GM21528 (cell line): ENCODE results near the gene MAS1.

ENCODE experiments used
- ATAC-seq: cut with Tn5 transposase; IDR thresholded peaks from one replicate; pipeline ENCODE4 v1.9.1; 2021; ENCODE audit warnings: mild to moderate bottlenecking, moderate library complexity; ENCODE audit not compliant: unreplicated experiment, low FRiP score

The MAS1 gene

DNA sequence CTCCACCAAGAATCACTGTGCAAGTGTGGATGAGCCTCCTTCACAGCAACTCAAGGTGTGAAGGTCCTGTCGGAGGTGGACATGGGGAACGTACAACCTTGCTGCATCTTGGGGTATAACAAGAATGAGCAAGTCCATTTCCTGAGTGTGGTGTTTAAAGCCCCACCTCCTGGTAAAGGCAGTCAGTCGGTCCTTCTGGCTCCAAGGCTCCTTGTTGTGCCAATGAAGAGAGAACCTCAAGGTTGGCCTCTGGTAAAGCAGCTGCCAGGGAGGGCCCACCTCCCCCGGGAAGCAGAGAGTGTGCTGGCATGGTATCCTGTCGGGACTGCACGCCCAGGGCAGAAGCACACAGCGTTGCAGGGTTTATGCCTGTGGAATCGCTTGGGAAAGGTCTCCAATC is 12.4 kb upstream of the MAS1 start:
- ATAC-seq: no peak

GRCh38 chr6:159879856-159880255 is 10.9 kb upstream of the MAS1 start:
- no peak for ATAC-seq

- ATAC-seq: no peak
Observed at GRCh38 chr6:159880412-159880975, 10.3 kb upstream of the MAS1 start.

DNA sequence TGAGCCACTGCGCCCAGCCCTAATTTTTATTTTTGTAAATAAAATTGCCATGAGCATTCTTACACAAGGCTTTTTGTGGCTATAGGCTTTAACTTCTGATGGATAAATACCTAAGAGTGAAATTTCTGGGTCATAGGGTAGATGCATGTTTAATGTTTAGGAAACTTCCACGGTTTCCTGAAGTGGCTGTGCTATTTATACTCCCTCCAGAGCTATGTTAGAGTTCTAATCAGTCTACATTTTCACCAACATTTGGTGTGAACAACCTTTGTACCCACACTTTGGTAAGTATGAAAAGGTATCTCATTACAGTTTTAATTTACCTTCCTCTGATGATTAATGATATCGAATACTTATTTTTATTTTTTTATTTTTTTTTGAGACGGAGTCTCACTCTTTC is 6.1 kb upstream of the MAS1 start:
- no peak for ATAC-seq

DNA sequence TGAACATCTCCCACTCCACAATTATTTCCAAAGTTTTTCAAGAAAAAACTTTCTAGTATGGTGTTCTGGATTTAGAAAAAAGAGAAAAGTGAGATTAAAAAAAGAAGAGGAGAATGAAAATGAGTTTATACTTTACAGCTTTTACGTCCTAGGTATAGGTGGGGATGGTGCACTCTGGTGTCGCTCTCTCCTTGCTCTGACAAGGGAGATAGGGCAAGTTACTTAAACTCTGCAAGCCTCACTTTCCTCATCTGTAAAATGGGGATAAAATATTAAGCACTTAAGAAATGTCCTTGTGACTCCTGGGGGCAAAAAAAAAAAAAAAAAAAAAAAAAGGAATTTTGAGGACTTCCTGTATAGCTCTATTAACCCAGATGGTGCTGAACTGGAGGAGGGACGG is 4.5 kb upstream of the MAS1 start:
- no peak for ATAC-seq

DNA sequence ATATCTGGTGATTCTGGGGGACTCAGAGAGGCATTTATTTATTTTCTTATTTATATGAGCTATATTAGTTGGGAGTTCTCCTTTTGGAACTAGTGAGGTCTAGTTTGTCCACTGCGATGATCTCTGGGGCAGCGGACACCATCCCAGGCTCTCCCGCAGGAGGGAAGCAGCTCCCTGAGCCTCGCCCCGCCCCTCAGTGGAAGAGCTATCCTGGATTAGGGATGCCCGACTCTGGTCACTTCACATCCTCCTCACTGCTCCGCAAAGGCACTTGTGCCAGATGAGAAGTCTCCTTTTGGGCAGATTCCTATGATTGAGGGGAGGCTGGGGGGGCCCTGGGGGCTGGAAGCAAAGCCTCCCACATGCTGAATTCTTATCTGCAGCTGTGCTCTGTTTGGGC is 3.6 kb upstream of the MAS1 start:
- no peak for ATAC-seq

DNA sequence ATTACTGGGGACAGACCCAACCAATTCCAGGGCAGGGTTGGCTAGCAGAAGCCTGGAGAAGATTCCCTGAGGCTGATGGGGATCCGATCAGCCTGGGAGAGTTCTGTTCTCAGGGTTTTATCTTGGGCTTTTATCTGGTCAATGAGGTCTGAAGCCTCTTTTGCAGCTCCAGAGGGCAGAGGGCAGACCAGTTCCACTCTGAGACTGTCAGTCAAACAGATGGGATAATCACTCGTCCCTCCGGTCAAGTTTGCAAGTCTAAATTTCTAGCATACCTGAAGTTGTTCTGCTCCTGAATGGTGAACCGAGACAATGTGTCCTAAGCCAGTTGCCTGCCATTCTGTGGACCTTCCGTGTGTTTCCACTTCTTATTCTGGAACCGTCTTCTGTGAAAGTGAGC is 3.0 kb upstream of the MAS1 start:
- no peak for ATAC-seq

DNA sequence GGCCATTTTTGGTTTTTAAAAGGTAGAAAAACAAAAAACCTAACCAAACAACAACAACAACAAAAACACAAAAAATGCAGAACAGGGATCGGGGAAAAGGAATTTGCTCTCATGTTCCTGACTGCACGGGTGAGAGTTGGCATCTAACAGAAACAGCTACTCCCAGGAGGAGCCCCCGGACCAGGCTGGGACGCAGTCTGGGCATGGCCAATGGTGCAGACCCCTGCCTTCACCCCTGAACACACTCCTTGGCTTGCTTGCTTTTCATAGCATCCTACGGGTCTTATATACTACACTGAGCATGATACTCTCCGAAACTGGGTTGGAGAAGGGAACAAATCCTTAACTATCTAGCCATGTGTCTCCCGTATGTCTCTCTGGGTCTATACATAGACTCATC is 587 bp upstream of the MAS1 start:
- no peak for ATAC-seq

DNA sequence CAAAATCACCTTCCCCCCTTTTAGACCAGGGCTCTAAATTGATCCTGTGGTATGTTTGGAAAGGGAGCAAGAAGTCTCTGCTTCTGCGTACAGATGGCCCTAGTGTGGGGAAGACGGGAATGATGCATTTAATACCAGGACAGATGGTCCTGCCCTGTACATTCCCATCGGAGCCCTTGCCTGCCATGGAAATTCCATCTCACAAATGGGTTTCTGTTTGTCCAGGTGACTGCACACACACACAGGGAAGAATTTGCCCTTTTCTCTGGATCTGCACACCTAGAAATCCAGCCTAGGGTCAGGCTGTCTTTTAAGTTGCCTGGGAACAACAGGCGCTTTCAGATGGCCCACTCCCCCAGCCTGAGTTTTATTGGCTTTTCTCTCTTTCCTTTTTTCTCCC is 1.3 kb downstream of the MAS1 start:
- ATAC-seq: no peak

DNA sequence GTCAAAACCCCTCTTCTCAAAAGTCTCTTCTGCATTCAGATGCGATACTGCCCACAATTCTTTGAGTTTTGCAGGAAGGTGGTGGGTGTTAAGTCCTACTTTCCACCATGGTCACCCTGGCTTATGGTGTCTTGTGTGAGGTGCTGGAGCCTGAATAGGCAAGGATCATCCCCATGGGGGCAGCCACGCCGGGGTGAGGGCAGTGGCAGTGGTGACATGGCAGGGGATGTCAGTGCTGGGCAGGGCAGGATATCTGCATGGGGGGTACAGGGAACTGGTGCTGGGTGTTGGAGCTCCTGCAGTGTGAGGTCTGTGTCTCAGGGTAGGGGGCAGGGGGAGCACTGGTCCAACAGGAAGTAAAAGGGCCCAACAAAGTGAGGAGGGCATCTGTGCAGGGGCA is 2.3 kb downstream of the MAS1 start:
- no peak for ATAC-seq

DNA sequence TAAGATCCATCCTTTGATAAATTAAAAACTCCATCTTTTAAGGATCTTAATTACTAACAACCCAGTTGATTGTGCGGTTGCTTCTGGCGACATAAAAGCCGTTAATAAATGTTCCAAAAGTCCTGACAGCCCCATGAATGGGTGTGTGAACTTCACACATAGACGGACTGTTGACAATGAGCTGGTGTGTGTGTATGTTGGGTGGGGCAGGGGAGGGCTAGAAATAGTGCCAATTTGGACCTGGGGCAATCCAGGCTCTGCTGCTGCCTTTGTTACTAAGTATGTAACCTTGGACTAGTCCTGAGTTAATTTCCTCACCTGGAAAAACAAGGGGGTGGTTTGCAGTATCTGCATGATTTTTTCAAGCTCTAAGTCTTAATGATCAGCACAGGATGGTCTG is 4.2 kb downstream of the MAS1 start:
- ATAC-seq: no peak

DNA sequence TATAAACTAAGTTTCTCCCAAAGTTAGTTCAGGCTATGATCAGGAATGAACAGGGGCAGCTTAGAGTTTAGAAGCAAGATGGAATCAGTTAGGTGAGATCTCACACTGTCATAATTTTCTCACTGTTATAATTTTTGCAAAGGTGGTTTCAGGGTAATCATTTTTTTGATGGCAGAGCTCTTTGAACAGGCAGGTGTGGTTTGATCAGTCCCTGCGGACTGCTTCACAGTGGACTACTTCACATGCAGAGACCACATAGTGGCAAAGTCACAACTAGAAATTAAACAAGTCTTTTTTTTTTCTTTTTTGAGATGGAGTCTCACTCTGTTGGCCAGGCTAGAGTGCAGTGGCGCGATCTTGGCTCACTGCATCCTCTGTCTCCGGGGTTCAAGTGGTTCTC is 6.8 kb downstream of the MAS1 start:
- no peak for ATAC-seq

- ATAC-seq: no peak
Observed at GRCh38 chr6:159898519-159898918, 7.7 kb downstream of the MAS1 start.

DNA sequence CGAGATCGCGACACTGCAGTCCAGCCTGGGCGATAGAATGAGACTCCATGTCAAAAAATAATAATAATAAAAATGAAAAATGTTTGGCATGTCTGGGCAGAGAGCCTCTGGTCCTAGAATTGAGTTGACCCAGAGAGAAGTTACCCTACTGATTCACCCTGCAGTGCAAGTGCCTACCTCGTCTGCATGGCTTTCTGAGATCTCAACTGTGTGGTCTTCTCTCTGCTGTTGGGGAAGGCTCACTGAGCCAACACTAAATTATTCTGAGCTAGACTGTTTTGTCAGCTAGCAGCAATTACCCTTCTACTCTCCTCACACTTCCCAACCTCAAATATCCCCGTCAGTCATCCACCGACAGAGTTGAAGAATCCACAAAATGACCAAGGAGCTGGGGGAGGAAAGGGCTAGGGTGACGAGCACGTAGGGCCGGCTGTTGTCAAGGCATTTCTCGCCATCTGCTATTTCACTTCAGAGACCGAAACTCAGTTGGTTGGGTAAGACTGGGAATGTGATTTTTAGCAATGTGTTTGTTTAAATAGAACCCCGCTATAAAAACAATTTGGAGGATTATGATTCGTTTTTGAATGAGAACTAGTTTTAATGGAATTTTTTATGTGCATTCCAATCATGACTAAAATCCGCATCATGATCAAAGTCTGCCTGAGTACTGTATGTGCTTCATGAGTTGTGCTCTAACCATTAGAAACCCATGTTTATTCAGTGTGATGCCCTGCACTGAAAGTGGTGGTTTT is 9.4 kb downstream of the MAS1 start:
- ATAC-seq: no peak

DNA sequence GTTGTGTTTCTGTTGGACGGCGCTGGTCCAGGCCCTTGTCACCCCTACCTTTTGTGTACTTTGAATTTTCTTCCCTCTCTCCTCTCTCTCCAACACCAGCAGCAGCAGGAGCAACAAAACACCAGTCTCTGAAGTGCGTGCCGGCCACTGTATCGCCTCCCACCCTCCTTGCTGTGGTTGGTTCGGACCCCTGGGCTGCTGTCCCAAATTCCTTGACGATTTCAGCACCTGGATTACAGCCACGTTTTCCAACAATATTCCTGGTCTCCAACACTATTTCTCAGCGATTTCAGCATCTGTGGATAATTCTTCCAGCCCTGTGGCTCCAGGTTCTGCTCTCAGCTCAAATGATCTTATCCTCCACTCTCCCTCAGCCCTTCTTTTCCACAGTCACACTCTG is 11.8 kb downstream of the MAS1 start:
- no peak for ATAC-seq

GRCh38 chr6:159904497-159904911 is 13.7 kb downstream of the MAS1 start:
- ATAC-seq: no peak

DNA sequence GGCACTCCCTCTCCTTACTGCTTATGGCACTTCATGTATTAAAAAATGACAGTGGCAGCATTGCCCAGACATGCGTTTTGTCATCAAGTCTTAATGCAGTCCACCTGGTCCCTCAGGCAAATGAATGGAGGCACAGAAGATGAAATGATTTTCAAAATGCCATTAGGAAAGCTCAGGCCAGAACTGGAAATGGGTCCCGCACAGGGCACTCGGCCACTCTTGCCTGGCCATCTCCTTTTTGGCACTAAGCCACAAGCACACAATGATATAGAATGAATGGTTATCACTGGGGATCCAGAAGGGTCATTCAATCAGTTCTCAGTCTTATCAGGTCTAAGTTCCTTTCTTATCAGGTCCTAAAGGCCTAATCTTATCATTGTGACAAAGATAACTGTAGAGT is 15.6 kb downstream of the MAS1 start:
- no peak for ATAC-seq

DNA sequence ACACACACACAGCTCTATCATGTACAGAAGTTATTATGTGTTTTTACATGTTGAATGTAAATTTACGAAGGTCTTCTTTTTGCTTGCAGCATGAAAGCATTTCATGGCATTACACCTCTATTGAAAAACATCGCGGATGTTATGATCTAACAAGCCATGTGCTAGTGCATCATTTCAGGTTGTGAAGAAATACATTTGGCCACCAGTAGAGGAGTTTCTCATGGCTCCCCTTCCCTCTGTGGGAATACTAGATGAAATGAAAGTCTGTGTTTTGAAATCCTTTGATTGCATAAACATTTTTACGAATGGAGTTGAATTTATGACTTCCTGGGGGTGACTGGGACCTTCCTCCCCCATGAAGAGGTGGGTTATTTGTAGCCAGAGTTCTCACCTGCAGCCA is 17.7 kb downstream of the MAS1 start:
- no peak for ATAC-seq

GRCh38 chr6:159908979-159909378 is 18.2 kb downstream of the MAS1 start:
- ATAC-seq: no peak

- ATAC-seq: no peak
Observed at GRCh38 chr6:159910342-159910741, 19.6 kb downstream of the MAS1 start.

DNA sequence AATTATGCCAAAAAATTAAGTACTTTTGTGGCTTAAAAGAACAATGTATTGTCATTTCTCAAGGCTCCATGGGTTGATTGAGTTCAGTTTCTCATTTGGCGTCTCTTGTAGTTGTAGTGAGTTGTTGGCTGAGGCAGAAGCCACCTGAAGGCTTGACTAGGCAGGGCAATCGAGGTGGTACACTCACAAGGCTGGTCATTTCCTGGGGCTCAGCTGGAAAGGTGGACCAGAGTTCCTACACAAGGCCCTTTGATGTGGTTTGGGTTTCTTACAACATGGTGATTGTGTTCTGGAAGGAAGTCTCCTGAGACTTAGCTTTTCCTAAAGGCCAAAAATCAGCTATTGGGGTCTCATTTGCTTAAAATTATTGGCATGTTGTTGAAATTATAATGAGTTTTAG is 22.6 kb downstream of the MAS1 start:
- no peak for ATAC-seq

DNA sequence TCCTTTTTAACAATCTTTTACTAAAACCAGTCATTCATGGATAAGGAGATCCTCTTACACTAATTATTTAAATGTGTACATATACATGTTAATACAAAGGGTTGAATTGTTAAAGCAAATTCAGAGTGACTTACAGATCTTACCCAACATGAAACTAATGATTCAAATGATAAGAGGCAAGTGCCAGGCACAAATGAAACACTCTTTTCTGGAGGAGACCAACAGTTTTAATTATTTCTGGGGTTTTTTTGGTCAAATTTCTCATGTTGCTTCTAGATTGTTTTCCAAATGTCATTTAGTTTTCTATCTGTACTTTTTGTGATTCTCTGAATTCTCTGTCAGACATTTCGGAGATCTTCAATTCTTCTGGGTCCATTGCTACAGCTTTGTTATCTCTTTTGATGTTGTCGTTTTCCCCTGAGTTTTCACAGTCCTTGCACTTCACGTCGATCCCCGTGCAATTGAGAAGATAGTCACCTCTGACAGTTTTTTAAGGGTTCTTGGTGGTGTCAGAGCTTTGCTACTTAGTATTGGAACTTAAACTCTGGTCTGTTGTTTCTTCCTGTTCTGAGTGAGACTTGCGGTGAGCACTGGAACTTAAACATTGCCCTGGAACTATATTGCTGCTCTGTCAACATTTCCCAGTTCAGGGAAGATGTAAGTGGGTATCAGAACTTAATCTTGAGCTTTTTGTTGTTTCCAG is 23.2 kb downstream of the MAS1 start:
- no peak for ATAC-seq
